Measurements from ENCODE around the gene QRICH2. TPM values are rescaled to one million over a fixed set of nuclear protein-coding genes. Genes with fewer than 3 reads are reported as not detected.
"Not testable (repeated sequence)": the region's sequence is repeated elsewhere in the genome, so short reads cannot be mapped to it uniquely, and the experiment has no call there.

The QRICH2 gene
- total RNA-seq, 2 experiments from 2014 or later, result 3.6 to 3.7 TPM

DNA sequence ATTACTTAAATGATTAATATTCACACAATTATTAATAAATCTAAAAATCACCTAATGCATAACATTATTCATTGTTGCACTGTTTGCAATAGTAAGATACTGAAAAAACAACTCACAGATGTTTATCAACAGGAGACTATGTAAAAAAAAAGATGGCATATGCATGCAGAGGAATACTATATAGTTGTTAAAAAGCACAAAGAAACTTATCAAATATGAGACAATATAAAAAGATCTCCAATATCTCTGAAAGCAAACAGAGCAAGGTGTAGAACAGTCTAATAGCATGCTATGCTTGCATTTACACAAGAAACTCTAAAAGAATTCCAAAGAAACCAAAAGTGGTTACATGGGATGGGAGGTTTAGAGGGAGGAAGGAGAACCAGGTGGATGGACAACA is 71.5 kb downstream of the QRICH2 start:
- H3K4me3 Mint-ChIP-seq, result no peak overlapping the region
- peaks cover 57% of the 10 kb centered on the region for H3K36me3 Mint-ChIP-seq (ENCODE audit: low read depth)
- POLR2A ChIA-PET, result no interaction called here
- H3K27me3 Mint-ChIP-seq, result no peaks in the 10 kb centered on the region
- peaks cover 67% of the 10 kb centered on the region for H3K4me1 Mint-ChIP-seq
- H3K27ac Mint-ChIP-seq, result no peak overlapping the region
- DNase-seq, result no peak
- CTCF ChIA-PET, result interaction anchor here (1.5 kb wide), 1 partner anchor 35 kb away, joined by 4 read pairs; no protein-coding TSS in a partner anchor
- H3K9me3 Mint-ChIP-seq, result peaks cover 2% of the 10 kb centered on the region

DNA sequence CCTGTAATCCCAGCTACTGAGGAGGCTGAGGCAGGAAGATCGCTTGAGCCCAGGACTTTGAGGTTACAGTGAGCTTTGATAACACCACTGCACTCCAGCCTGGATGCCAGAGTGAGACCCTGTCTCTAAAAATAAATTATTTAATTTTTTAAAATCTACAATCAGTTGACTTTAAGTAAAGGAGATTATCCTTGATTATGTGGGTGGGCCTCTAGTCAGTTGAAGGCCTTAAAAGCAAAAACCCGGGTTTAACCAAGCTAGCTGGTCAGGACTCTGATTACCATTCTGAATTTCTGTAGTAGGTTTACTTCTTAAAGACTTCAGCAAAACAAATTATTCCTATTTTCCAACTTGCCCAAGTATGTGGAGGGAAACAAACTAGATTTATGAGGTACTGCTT is 72.2 kb downstream of the QRICH2 start:
- peaks cover 60% of the 10 kb centered on the region for H3K36me3 Mint-ChIP-seq (ENCODE audit: low read depth)
- POLR2A ChIA-PET, result no interaction called here
- H3K27ac Mint-ChIP-seq, result no peak overlapping the region
- H3K4me3 Mint-ChIP-seq, result no peak overlapping the region
- CTCF ChIA-PET, result interaction anchor here (1.3 kb wide), 1 partner anchor 13 kb away, joined by 3 read pairs; no protein-coding TSS in a partner anchor
- peaks cover 61% of the 10 kb centered on the region for H3K4me1 Mint-ChIP-seq
- H3K27me3 Mint-ChIP-seq, result no peaks in the 10 kb centered on the region
- peaks cover 2% of the 10 kb centered on the region for H3K9me3 Mint-ChIP-seq
- no peak for DNase-seq

DNA sequence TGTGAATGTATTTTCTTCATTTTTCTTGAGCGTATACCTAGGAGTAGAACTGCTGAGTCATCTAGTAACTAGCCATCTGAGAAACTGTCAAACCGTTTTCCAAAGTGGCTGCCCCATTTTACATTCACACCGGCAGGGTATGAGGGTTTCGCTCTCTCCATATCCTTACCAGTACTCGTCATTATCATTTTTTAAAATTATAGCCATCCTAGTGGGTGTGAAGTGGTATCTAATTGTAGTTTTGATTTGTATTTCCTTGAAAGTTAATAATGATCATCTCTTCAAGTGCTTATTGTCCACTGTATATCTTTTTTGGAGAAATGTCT is 73.8 kb downstream of the QRICH2 start:
- no peaks in the 10 kb centered on the region for H3K27me3 Mint-ChIP-seq
- DNase-seq, result no peak
- H3K36me3 Mint-ChIP-seq (ENCODE audit: low read depth), result peaks cover 71% of the 10 kb centered on the region
- CTCF ChIA-PET, result no interaction called here
- POLR2A ChIA-PET, result no interaction called here
- H3K4me3 Mint-ChIP-seq, result no peak overlapping the region
- H3K9me3 Mint-ChIP-seq, result peaks cover 2% of the 10 kb centered on the region
- H3K4me1 Mint-ChIP-seq, result peaks cover 68% of the 10 kb centered on the region
- no peak overlapping the region for H3K27ac Mint-ChIP-seq

DNA sequence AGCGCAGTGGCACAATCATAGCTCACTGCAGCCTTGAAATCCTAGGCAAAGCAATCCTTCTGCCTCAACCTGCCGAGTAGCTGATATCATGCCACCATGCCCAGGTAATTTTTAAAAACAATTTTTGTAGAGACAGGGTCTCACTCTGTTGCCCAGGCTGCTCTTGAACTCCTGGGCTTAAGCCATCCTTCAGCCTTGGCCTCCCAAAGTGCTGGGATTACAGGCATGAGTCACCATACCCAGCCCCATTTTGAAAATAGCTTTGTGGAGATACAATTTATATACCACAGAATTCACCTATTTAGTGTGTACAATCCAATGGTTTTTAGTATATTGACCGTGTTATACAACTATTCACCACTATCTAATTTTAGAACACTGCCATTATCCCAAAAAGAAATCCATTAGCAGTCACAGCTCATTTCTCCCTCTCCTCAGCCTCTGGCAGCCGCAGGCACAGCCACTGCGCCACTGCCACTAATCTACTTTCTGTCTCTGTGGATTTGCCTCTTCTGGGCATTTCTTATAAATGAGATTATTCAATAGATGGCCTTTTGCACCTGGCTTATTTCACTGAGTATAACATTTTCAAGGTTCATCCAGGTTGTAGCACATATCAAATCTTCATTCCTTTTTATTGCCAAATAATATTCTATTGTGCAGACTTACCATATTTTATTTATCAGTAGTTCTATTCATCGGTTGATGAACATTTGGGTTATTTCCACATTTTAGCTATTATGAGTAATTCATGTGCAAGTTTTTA is 74.3 kb downstream of the QRICH2 start:
- Mint-ChIP-seq H3K4me3 (no peak overlapping the region), H3K27ac (no peak overlapping the region)
- POLR2A ChIA-PET, result no interaction called here

DNA sequence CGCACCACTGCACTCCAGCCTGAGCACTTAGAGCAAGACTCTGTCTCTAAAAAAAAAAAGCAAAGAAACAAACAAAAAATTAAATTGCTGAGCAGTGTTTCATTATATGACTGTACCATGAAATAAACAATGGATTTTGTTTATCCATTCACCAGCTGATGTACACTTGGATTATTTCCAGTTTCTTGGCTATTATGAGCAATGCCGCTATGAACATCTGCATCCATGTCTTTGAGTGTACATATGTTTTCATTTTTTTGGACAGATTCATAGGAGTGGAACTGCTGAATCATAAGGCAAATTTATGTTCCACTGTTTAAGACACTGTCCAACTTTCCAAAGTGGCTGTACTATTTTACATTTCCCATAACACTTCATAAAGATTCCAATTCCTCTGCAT is 75.7 kb downstream of the QRICH2 start:
- no peak for DNase-seq
- Mint-ChIP-seq H3K36me3 (ENCODE audit: low read depth) (peaks cover 65% of the 10 kb centered on the region), H3K4me3 (no peak overlapping the region), H3K27me3 (no peaks in the 10 kb centered on the region), H3K4me1 (peaks cover 59% of the 10 kb centered on the region), H3K9me3 (peaks cover 2% of the 10 kb centered on the region), H3K27ac (no peak overlapping the region)
- POLR2A ChIA-PET, result no interaction called here
- CTCF ChIA-PET, result interaction anchor here (1.5 kb wide), 1 partner anchor 36 kb away, joined by 3 read pairs; no protein-coding TSS in a partner anchor

More for the DNA sequence above, 74.3 kb downstream of the QRICH2 start:
- peaks cover 68% of the 10 kb centered on the region for H3K4me1 Mint-ChIP-seq
- H3K36me3 Mint-ChIP-seq (ENCODE audit: low read depth), result peaks cover 73% of the 10 kb centered on the region
- H3K9me3 Mint-ChIP-seq, result peaks cover 2% of the 10 kb centered on the region
- CTCF ChIA-PET, result interaction anchor here (0.6 kb wide), 1 partner anchor 42 kb away, joined by 3 read pairs; no protein-coding TSS in a partner anchor
- H3K27me3 Mint-ChIP-seq, result no peaks in the 10 kb centered on the region
- no peak for DNase-seq

DNA sequence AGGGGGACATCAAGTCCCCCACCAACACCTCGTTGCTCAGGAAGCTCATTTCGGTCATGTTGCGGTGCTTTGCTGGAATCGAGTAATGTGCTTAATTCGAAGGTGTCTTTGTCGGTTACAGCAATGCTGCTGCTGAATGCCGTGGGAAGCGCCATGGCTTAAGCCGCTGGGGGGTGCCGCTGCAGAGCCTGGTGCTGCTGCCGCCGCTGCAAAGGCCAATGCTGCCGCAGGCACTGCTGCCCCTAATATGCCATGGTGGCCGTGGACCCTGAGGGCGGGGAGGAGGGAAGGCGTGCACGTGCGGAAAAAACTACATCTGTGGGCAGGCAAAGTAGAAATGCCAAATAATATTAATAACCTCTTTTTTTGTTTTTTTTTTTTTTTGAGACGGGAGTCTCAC is 81.3 kb downstream of the QRICH2 start:
- DNase-seq, CTCF ChIA-PET, H3K4me3 Mint-ChIP-seq, H3K27me3 Mint-ChIP-seq, POLR2A ChIA-PET, H3K9me3 Mint-ChIP-seq: not testable (repeated sequence)
- H3K4me1 Mint-ChIP-seq, result peaks cover 28% of the 10 kb centered on the region
- H3K36me3 Mint-ChIP-seq (ENCODE audit: low read depth), result peaks cover 54% of the 10 kb centered on the region
- peak overlapping the region; percentile 50 for H3K27ac Mint-ChIP-seq

DNA sequence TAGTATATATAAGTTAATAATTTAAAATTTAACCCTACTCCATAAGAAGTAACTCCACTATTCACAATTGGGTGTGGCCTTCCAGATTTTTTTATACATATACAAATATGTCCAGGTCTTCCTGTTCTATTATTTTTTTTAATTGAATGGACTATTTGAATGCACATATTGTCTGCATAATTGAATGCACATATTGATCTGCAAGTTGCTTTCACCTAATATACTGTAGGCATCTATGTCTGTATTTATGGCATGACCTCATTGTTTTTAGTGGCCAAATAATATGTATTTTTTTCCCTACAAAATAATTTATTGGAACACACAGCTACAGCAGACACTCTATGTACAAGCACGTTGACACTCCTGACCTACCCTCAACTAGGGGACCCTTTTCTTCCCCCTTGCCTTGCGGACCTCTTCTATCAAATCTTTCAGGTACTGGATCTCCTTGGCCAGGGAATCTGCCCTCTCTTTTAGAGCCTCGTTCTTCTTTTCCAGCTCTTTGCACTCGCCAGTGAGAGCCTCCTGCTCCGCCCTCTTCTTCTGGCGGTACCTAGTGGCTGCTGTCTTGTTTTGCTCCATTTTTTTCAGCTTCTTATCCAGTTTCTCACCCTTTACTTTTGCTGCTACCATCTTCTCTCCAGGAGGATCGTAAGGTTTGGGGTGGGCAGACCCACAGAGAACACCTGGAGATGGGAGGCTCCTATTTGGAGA is 82.5 kb downstream of the QRICH2 start:
- H3K4me3 Mint-ChIP-seq, H3K27ac Mint-ChIP-seq, POLR2A ChIA-PET, H3K9me3 Mint-ChIP-seq, H3K27me3 Mint-ChIP-seq, DNase-seq: not testable (repeated sequence)
- CTCF ChIA-PET, result interaction anchor here (1.1 kb wide), 1 partner anchor 24 kb away, joined by 3 read pairs; no protein-coding TSS in a partner anchor
- H3K4me1 Mint-ChIP-seq, result peaks cover 30% of the 10 kb centered on the region
- peaks cover 56% of the 10 kb centered on the region for H3K36me3 Mint-ChIP-seq (ENCODE audit: low read depth)

Other genes with a start within 250 kb of the QRICH2 start
- 10 to 100 TPM; 91.3 to 96.0 TPM for gene SRP68, start 235.8 kb downstream of the QRICH2 start, total RNA-seq
- under 1 TPM; 0.15 TPM for gene GALR2, start 233.5 kb downstream of the QRICH2 start, total RNA-seq
- under 1 TPM in 1 of 2 experiments, not detected in 1; 0.27 TPM for gene ZACN, start 229.1 kb downstream of the QRICH2 start, total RNA-seq
- 100 to 1,000 TPM; 140 to 147 TPM for gene EXOC7, start 204.5 kb downstream of the QRICH2 start, total RNA-seq
- under 1 TPM; 0.20 to 0.48 TPM for gene FOXJ1, start 167.0 kb downstream of the QRICH2 start, total RNA-seq
- 100 to 1,000 TPM; 121 to 129 TPM for gene RNF157, start 67.8 kb downstream of the QRICH2 start, total RNA-seq
- 100 to 1,000 TPM; 319 to 399 TPM for gene UBALD2, start 42.9 kb downstream of the QRICH2 start, total RNA-seq
- 10 to 100 TPM; 58.7 to 63.0 TPM for gene PRPSAP1, start 45.6 kb upstream of the QRICH2 start, total RNA-seq
- 1 to 10 TPM; 1.4 to 1.6 TPM for gene SPHK1, start 76.3 kb upstream of the QRICH2 start, total RNA-seq
- gene UBE2O, start 144.9 kb upstream of the QRICH2 start, total RNA-seq, result 10 to 100 TPM; 30.5 to 31.3 TPM
- not detected for gene AANAT, start 159.3 kb upstream of the QRICH2 start, total RNA-seq
- 10 to 100 TPM; 37.1 to 41.6 TPM for gene RHBDF2, start 193.1 kb upstream of the QRICH2 start, total RNA-seq
- not detected for gene CYGB, start 229.4 kb upstream of the QRICH2 start, total RNA-seq
- gene PRCD, start 231.8 kb upstream of the QRICH2 start, total RNA-seq, result not detected